GM10266 (cell line): ENCODE results near the gene MORN1.

ENCODE experiments used
- DNase-seq: peaks from one replicate; pipeline ENCODE4 v3.0.0; 2012; ENCODE audit errors: extremely low spot score
- TF ChIP-seq, protein P1 (sequence below): IDR thresholded peaks from 2 replicates; pipeline ENCODE4 v1.5.1; 2012; ENCODE audit warnings: mild to moderate bottlenecking, low read depth; ENCODE audit not compliant: control insufficient read depth, insufficient read depth; ENCODE audit errors: missing control alignments

MORN1 gene

DNA sequence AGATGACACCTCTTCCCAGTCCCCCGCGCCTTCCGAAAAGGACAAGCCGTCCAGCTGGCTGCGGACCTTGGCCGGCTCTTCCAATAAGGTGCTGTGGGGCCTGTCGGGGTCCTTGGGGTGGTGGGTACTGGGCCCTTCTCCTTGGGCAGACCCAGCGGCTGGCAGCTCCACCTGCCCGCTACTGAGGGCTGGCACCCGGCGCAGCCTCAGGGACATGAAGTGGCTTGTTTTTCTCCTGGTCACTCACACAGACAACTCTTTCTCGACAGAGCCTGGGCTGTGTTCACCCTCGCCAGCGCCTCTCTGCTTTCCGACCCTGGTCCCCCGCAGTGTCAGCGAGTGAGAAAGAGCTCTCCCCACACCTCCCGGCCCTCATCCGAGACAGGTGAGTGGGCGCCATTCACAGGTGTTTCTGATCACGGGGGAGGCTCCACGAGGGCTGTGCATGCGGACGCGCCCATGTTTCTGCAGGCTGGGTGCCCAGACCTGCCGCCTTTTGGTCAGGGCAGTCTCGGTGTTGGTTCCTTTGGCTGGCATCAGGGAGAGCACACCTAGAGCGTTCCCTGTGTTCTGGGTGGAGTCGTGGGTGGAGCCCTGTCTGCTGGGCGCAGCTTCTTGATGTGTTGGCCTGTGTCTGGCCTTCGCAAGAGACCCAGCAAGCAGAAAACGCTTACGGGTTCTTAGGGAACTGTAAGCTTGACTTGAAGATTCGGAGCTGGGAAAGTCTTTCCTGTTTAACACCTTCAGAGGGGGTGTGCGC, 88.2 kb downstream of the MORN1 start:
- TF ChIP-seq, protein P1, sequence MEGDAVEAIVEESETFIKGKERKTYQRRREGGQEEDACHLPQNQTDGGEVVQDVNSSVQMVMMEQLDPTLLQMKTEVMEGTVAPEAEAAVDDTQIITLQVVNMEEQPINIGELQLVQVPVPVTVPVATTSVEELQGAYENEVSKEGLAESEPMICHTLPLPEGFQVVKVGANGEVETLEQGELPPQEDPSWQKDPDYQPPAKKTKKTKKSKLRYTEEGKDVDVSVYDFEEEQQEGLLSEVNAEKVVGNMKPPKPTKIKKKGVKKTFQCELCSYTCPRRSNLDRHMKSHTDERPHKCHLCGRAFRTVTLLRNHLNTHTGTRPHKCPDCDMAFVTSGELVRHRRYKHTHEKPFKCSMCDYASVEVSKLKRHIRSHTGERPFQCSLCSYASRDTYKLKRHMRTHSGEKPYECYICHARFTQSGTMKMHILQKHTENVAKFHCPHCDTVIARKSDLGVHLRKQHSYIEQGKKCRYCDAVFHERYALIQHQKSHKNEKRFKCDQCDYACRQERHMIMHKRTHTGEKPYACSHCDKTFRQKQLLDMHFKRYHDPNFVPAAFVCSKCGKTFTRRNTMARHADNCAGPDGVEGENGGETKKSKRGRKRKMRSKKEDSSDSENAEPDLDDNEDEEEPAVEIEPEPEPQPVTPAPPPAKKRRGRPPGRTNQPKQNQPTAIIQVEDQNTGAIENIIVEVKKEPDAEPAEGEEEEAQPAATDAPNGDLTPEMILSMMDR, result no peak
- no peak for DNase-seq

DNA sequence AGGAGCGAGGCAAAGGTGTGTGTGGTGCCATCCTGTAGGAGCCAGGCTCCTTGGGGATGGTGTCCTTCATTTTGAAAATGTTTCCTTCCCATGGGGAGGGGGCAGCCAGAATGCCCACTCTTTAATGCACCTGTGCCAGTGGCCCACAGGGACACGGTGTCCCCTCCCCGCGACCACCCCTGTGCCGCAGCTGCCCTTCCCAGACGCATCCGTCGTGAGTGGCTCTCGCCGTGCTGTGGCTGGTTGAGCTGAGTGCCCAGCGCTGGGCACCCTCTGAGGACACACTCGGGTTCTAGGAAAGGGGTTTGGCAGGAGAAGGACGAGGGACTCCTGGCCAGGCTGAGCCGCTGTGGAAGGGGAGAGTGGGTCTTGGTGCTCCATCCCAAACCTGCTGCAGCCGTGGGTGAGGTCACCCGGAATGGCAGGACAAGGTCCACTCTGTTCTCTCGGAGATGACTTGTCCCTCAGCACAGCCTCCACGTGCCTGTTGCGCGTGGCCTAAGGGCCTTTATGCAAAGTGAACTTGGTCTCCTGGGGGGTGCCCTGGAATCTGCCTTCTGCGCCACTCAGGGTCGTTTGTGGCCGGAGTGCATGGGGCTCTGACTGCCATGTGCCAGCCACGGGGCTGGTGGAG, 88.9 kb downstream of the MORN1 start:
- TF ChIP-seq, protein P1, result no peak
- DNase-seq, result no peak

DNA sequence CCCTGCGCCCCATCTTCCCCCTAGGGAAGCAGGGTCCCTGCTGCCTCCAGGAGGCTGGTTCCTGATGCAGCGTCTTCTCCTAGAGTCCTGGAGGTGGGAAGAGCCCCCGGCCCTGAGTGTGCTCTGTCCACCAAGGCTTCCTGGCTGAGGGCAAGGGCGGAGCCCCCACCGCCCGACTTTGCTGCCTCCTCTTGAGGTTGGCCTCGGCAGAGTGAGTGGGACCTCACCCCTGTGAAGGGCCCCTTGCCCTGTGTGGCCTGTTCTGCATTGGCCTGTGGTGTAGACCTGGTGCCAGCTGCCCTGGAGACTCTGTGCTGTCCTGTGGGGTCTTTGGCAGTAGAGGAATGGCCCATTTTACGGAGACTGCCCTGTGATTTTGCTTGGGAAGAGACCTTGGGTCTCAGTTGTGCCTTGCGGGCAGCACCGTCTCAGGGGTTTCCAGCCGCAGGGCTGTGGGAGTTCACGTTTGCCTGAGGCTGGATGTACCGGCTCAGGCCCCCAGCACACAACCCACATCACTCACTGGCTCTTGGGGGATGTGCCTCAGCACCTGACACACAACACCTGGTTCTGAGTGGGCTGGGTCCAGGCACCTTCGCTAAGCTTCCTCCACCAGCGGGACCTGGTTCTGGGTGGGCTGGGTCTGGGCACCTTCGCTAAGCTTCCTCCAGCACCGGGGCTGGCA, 89.6 kb downstream of the MORN1 start:
- no peak for DNase-seq

DNA sequence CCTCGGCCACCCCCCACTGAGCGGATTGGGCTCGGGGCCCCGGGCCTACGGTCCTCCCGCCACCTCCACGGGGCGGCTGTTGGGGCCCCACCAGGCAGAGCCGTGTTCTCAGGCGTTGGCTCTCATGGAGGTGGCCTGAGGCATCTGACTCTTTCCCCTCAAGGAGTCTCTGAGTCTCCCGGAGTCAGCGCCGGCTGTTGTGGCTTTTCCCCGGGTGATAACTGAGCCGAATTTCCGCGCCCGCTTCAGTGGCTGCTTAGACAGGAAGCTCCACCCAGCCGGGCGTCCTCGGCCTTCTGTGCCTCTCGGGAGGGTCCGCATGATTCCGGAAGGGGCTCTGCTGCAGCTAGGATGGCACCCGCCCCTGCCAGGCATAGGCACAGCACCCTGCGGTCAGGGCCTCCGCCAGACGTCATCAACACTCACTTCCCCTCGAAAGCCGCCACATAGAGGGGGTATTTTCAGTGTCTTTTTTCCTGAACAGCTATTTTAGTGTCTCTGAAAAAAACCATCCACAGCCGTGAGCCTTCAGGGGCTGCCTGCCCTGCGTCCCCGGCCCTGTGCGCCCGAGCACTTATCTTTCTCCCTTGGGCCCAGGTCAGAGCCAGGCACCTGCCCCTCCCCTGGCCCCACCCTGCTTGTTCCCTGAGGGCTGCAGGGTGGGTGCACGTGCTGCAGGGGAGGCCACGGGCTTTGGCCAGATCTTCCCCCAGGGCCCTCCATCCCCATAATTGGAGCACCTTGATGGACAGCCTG, 90.3 kb downstream of the MORN1 start:
- TF ChIP-seq, protein P1, result no peak
- peak; percentile 85 for DNase-seq

More for the DNA sequence above, 89.6 kb downstream of the MORN1 start:
- TF ChIP-seq, protein P1, result no peak

DNA sequence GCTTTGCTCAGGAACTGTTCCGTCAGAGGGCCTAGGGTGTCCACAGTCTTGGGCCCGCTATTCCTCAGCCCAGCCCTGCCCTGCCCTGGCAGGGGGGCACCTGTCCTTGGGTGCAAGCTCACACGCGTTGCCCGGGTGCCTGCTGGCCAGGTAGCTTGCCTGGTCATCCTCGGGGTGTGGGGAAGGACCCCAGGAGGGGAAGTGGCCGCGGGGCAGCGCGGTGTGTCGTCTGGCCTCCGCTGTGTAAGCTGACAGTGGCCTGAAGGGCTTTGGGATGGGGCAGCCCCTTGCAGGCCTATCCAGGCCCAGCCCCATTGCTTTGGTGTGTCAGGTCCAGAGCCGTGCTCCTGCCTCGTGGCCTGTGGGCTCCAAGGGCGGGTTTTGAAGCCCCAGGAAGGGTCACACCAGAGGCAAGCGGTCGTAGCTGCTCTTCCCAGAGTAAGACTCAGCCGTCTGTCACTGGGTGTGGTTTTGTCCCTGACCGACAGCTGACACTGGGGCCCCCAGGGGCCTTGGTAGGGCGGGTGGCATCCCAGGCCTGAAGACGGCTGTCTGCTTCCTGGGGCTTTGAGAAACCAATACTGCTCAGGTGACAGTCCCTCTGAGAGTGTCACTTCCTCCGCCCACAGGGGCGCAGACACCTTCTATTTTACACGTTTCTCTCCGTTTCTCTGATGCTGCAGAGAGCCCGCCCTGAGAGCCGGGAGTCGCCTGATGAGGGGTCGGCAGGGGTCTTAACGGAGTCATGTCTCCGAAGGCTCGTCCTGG, 91.2 kb downstream of the MORN1 start:
- TF ChIP-seq, protein P1, result no peak
- DNase-seq, result peak; percentile 94

DNA sequence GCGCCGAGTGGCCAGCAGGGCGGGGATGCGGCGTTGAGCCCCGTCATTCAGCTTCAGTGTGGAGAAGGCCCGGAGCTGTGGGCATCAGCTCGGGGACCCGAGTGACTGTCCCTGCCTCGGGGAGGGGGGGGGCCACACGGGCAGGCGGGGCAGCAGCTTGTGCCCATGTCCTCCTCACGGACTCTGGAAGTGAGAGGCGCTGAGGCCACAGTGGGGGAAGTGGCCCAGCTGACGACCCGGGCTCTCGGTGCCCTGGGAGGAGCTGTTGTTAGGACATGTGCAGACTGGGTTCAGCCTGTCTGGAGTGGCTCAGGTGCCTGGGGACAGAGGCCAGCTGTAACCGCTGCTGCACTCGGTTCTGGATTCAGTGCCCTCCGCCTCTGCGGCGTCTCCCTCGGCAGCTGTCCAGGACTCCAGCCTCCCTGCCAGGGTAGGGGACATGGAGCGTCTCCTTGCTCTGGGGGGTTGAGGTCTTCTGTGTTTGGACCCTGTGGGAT, 92.2 kb downstream of the MORN1 start:
- no peak for DNase-seq
- TF ChIP-seq, protein P1, result no peak
